Fibroblast of lung (primary cell): ENCODE results near the gene APOO. TPM values are rescaled to one million over a fixed set of nuclear protein-coding genes. Genes with fewer than 3 reads are reported as not detected.

Experiments
- DNase-seq, 2 donors: peaks; one replicate each; pipeline versions ENCODE4 v3.0.0 to v3.0.0-alpha.2; 2010; ENCODE audit warnings: low read depth in 2 of 2
- H2AFZ ChIP-seq: 2 replicates; pipeline ENCODE4 v1.5.1; 2012; ENCODE audit warnings: low read length, control low read depth, inconsistent platforms
- H3K27ac ChIP-seq: 2 replicates; pipeline ENCODE4 v1.5.1; 2011; ENCODE audit warnings: low read length, control low read depth; ENCODE audit not compliant: insufficient read depth
- H3K27me3 ChIP-seq: 2 replicates; pipeline ENCODE4 v1.5.1; 2011; ENCODE audit warnings: mild to moderate bottlenecking, low read length; ENCODE audit not compliant: control insufficient read depth, insufficient read depth
- H3K36me3 ChIP-seq: 2 replicates; pipeline ENCODE4 v1.5.1; 2011; ENCODE audit warnings: low read length; ENCODE audit not compliant: control insufficient read depth, insufficient read depth
- H3K4me1 ChIP-seq: 2 replicates; pipeline ENCODE4 v1.5.1; 2011; ENCODE audit warnings: low read length; ENCODE audit not compliant: control insufficient read depth, insufficient read depth; ENCODE audit errors: extremely low read depth
- H3K4me2 ChIP-seq: 2 replicates; pipeline ENCODE4 v1.5.1; 2011; ENCODE audit warnings: low read length, control low read depth; ENCODE audit not compliant: insufficient read depth; ENCODE audit errors: extremely low read depth
- H3K4me3 ChIP-seq, 4 experiments: fragments of 200-600 bp in 1 of 4; sonication (generic) in 1 of 4; replicated peaks in 1 of 4; 2 replicates each; pipeline ENCODE4 v1.5.1; 2011 to 2016; ENCODE audit warnings: low read length in 4 of 4, low read depth in 3 of 4, mild to moderate bottlenecking in 3 of 4, control low read depth in 2 of 4, inconsistent platforms in 1 of 4, mixed read lengths in 1 of 4; ENCODE audit not compliant: insufficient read depth in 1 of 4; ENCODE audit errors: control extremely low read depth in 1 of 4
- H3K79me2 ChIP-seq: 2 replicates; pipeline ENCODE4 v1.5.1; 2012; ENCODE audit warnings: mild to moderate bottlenecking, low read length, inconsistent platforms; ENCODE audit not compliant: control insufficient read depth, insufficient read depth
- H3K9ac ChIP-seq: 2 replicates; pipeline ENCODE4 v1.5.1; 2011; ENCODE audit warnings: mild to moderate bottlenecking, low read length, control low read depth; ENCODE audit not compliant: insufficient read depth
- H3K9me3 ChIP-seq: 2 replicates; pipeline ENCODE4 v1.5.1; 2012; ENCODE audit warnings: low read depth, low read length; ENCODE audit not compliant: control insufficient read depth, insufficient read depth
- H4K20me1 ChIP-seq: 2 replicates; pipeline ENCODE4 v1.5.1; 2011; ENCODE audit warnings: low read length; ENCODE audit not compliant: control insufficient read depth, insufficient read depth; ENCODE audit errors: extremely low read depth
- CTCF ChIP-seq, 2 donors: IDR thresholded peaks in 1 of 2; conservative IDR thresholded peaks in 1 of 2; 1 replicate in 1 of 2; 2 replicates in 1 of 2; pipeline ENCODE4 v1.5.1; 2011 to 2012; ENCODE audit warnings: low read length in 2 of 2, control low read depth in 1 of 2, inconsistent platforms in 1 of 2, low read depth in 1 of 2, mild to moderate bottlenecking in 1 of 2
- EZH2 ChIP-seq: IDR thresholded peaks from 2 replicates; pipeline ENCODE4 v1.5.1; 2012; ENCODE audit warnings: low read length, control low read depth, mild to moderate bottlenecking; ENCODE audit errors: missing control alignments
- polyA plus RNA-seq, 2 donors: library from polyadenylated mRNA; depleted of rRNA in 1 of 2; stranded (reverse) in 1 of 2; unstranded in 1 of 2; fragments of >200 nt; gene quantifications; 2 replicates each; pipeline ENCODE4 v1.2.1, GENCODE V29; 2011 to 2012; ENCODE audit warnings: missing spikeins in 1 of 2
- total RNA-seq: library from RNA; depleted of rRNA; stranded (reverse); fragments of >200 nt; gene quantifications from 2 replicates; pipeline ENCODE4 v1.2.1, GENCODE V29; 2014

The APOO gene
- total and polyA plus RNA-seq, 2 donors (not counting 1 experiment from before 2014, with no cell fraction given) = 8.1 to 17.0 TPM

GRCh38 chrX:23817979-23818336 is 89.8 kb downstream of the APOO start:
- Histone ChIP-seq H4K20me1 (no peaks in the 10 kb centered on the region), H3K79me2 (no peaks in the 10 kb centered on the region), H3K36me3 (no peaks in the 10 kb centered on the region), H3K27me3 (no peaks in the 10 kb centered on the region), H3K9ac (no peak overlapping the region), H3K9me3 (no peaks in the 10 kb centered on the region), H2AFZ (no peak overlapping the region), H3K4me3 (no peak overlapping the region), H3K27ac (no peak overlapping the region), H3K4me2 (no peak overlapping the region), H3K4me1 (no peaks in the 10 kb centered on the region)
- TF ChIP-seq CTCF (conservative IDR thresholded peaks at IDR 0.05 in 1 of 2, IDR thresholded peaks at IDR 0.05 in 1 of 2; ENCODE audit: low read depth in 1 of 2, low read length in 2 of 2) (no peak), EZH2 (no peak)
- DNase-seq = no peak

DNA sequence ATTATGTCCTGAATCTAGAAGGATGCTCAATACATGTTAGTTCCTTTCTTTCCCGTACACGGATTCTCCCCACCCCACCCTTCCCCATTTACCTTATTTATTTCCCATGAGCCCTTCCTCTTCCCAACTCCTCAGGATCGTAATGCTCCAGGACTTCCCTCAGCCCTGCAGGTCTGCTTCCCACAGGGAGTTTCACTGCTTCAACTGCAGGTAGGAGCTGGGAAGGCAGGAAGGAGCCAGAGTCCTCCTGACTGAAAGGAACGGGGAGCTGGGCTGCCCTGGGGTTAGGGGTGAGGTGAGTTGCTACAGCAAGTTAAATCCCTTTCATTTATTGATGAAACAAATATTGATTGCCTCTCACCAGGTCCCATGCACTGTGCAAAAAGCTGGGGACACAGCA is 91.6 kb downstream of the APOO start:
- H3K4me3 ChIP-seq = no peak overlapping the region
- no peak overlapping the region for H3K27ac ChIP-seq
- no peaks in the 10 kb centered on the region for H3K27me3 ChIP-seq
- DNase-seq = no peak
- no peaks in the 10 kb centered on the region for H3K79me2 ChIP-seq
- H2AFZ ChIP-seq = no peak overlapping the region
- TF ChIP-seq EZH2 (no peak), CTCF (conservative IDR thresholded peaks at IDR 0.05 in 1 of 2, IDR thresholded peaks at IDR 0.05 in 1 of 2; ENCODE audit: low read depth in 1 of 2, low read length in 2 of 2) (no peak)
- no peak overlapping the region for H3K9ac ChIP-seq
- H3K4me1 ChIP-seq = no peaks in the 10 kb centered on the region
- H4K20me1 ChIP-seq = no peaks in the 10 kb centered on the region
- H3K9me3 ChIP-seq = no peaks in the 10 kb centered on the region
- no peak overlapping the region for H3K4me2 ChIP-seq
- H3K36me3 ChIP-seq = no peaks in the 10 kb centered on the region

- TF ChIP-seq CTCF (conservative IDR thresholded peaks at IDR 0.05 in 1 of 2, IDR thresholded peaks at IDR 0.05 in 1 of 2; ENCODE audit: low read depth in 1 of 2, low read length in 2 of 2) (no peak), EZH2 (no peak)
- H3K4me3 ChIP-seq = no peak overlapping the region
- no peak for DNase-seq
These were observed 92.4 kb downstream of the APOO start for GRCh38 chrX:23815376-23815775.

More at GRCh38 chrX:23815376-23815775, 92.4 kb downstream of the APOO start:
- no peaks in the 10 kb centered on the region for H3K27me3 ChIP-seq
- H2AFZ ChIP-seq = no peak overlapping the region
- no peak overlapping the region for H3K9ac ChIP-seq
- no peak overlapping the region for H3K4me2 ChIP-seq
- H3K4me1 ChIP-seq = no peaks in the 10 kb centered on the region
- H3K36me3 ChIP-seq = no peaks in the 10 kb centered on the region
- no peaks in the 10 kb centered on the region for H3K79me2 ChIP-seq
- H3K27ac ChIP-seq = no peak overlapping the region
- H3K9me3 ChIP-seq = no peaks in the 10 kb centered on the region
- H4K20me1 ChIP-seq = no peaks in the 10 kb centered on the region
